HG03442 (cell line): ENCODE results near the gene DMXL2.
"Not testable (repeated sequence)": the region's sequence is repeated elsewhere in the genome, so short reads cannot be mapped to it uniquely, and the experiment has no call there.

ENCODE experiments used
- ATAC-seq: cut with Tn5 transposase; IDR thresholded peaks from one replicate; pipeline ENCODE4 v1.9.1; 2021; ENCODE audit warnings: mild to moderate bottlenecking, moderate library complexity; ENCODE audit not compliant: unreplicated experiment

Gene DMXL2

DNA sequence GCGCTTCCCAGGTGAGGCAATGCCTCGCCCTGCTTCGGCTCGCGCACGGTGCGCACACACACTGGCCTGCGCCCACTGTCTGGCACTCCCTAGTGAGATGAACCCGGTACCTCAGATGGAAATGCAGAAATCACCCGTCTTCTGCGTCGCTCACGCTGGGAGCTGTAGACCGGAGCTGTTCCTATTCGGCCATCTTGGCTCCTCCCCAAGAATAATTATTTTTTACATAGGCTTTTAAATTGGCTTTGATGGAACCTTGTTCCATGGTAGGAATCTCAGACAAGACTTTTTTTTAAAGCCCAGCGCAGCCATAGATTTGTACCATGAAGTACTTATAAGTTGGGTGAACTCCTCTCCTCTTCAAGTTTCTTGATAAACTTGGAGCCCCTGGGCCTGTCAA is 199.5 kb downstream of the DMXL2 start:
- not testable (repeated sequence) for ATAC-seq

DNA sequence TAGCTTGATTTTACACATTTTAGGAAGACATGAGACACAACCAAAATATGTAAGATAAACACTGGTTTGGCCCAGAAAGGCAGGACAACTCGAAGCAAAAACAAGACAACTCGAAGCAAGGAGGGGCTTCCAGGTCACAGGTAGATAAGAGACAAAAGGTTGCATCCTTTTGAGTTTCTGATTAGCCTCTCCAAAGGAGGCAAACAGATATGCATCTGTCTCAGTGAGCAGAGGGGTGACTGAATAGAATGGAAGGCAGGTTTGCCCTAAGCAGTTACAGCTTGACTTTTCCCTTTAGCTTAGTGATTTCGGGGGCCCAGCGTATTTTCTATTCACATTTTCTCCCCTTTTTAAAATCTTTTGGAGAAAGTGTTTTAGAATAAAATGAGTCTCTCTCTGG is 206.4 kb downstream of the DMXL2 start:
- ATAC-seq, result no peak

DNA sequence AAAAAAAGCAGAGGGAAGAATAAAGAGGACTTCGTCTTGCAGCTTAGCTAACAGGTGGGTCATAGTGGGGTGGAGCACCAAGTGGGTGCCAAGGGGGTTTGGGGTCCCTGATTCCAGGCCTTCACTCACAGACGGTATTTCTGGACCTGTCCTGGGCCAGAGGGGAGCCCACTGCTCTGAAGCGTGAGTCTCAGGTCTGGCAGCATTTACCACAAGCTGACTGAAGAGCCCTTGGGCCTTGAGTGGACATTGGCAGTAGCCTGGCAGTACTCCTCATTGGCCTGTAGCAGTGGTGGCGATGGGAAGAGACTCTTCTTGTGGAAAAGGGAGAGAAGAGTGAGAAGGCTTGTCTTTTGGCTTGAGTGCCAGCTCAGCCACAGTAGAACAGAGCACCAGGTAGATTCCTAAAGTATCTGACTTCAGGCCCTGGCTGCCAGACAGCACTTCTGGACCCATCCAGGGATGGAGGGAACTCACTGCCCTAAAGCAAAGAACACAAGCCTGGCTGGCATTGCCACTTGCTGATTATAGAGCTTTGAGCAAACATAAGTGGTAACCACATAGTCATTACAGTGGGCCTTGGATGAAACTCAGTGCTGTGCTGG is 208.2 kb downstream of the DMXL2 start:
- ATAC-seq, result no peak

- ATAC-seq, result no peak
Measured at GRCh38 chr15:51405693-51406523, 216.7 kb downstream of the DMXL2 start.

DNA sequence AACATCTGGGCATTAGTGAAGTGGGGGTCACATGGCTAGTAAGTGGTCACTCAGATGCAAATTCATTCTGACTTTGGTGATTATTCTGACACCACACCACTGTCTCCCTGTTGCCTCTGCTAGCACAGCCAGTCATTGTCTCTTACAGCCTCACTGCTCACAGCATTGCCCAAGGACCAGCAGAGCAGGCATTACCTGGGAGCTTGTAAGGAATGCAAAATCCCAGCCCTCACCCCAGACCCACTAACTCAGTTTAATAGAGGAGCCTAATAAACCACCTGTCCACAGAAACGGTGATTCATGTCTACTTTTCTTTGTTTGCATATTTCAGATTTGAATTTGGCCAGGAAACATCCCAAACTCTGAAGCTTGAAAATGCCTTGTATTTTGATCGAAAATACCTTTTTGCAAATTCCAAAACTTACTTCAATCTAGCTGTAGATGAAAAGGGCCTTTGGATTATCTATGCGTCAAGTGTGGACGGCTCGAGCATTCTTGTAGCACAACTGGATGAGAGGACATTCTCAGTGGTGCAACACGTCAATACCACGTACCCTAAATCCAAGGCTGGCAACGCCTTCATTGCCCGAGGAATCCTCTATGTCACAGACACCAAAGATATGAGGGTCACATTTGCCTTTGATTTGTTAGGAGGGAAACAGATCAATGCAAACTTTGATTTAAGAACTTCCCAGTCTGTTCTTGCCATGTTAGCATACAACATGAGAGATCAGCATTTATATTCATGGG is 218.4 kb downstream of the DMXL2 start:
- ATAC-seq, result no peak

DNA sequence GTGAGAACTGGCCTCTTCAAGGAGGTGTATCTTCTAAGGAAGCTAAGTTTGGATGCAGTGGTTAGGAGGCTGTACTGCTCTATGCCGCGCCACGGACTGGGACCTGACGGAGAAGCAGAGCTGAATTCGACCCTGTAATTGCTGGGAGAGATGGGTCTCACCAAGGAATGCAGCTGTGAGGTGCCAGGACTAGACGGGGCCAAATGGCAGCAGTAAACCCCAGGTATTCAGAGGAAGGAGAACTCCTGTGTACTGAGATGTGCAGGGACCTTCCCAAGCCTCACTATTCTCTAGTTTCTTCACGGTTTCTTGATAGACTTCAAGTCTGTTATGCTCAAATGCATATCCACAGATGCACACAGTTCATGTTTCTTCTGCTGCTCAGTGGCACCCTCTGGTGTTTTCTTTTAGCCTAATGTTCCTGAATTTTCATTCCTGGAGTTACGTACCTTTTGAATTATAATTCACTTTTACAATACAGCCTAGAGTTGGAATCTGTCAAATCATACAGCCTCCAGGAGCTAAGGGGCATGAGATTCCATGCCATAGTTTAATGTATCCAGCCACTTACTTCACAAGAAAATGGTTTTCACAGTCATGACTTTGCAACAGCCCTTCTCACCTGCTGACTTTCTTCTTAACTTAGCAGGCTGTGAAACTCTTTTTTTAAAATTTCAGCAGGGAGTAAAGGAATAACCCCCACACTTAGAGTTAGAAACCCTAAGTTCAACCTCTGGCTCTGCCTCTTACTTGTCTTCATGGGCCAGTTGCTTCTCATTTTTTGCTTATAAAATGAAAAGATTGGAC is 219.3 kb downstream of the DMXL2 start:
- ATAC-seq, result no peak

GRCh38 chr15:51401872-51402517 is 220.6 kb downstream of the DMXL2 start:
- no peak for ATAC-seq

GRCh38 chr15:51401051-51401780 is 221.4 kb downstream of the DMXL2 start:
- ATAC-seq, result no peak

DNA sequence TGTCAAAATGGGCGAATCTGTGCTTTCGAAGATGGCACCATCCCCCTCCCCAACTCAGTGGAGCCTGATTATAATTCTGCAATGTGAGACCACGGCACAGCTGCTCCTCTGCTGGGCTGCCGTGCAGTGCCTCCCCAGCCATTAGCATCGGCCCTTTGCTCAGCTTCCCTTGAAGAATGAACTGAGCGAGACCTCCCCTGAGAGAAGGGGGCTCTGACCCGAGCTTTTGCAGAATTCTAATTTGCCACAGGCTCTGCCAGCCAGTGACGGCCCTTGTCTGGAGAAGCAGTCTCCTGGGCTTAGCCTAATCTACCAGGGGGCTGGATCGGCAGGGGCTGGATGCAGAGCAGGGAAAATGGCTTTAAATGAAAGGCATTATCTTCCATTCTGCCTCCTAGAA is 223.9 kb downstream of the DMXL2 start:
- ATAC-seq, result no peak
